Panc1 (cell line): ENCODE results near the gene CTNND2. TPM values are rescaled to one million over a fixed set of nuclear protein-coding genes. Genes with fewer than 3 reads are reported as not detected.

ENCODE experiments used
- ATAC-seq: fragments of 200-7000 bp; cut with Tn5 transposase; 2 replicates; pipeline ENCODE4 v1.9.1; 2020; ENCODE audit warnings: mild to moderate bottlenecking, moderate library complexity
- BruUV-seq: library from RNA; stranded (reverse); fragments of 400-500 nt; replicated peaks from 2 replicates; lab custom pipeline; 2021; lab: Mats Ljungman, UMichigan
- CTCF ChIA-PET: fragments of 300-600 bp; sonication (Branson Sonifier 250); formaldehyde crosslinking; loops from one replicate; lab custom pipeline; 2022; ENCODE audit warnings: antibody characterized with exemption; lab: Charles Lee
- POLR2A ChIA-PET: fragments of 300-600 bp; sonication (Branson Sonifier 250); formaldehyde crosslinking; loops from one replicate; lab custom pipeline; 2022; ENCODE audit warnings: antibody characterized with exemption; lab: Charles Lee
- DNase-seq: peaks from one replicate; pipeline ENCODE4 v3.0.0-alpha.2; 2010; ENCODE audit warnings: low read depth, low spot score
- H3K27ac ChIP-seq: 2 replicates; pipeline ENCODE4 v1.5.1; 2011; ENCODE audit warnings: mild to moderate bottlenecking, low read length, inconsistent platforms
- H3K27me3 ChIP-seq: fragments of 200-500 bp; sonication (Bioruptor generic); 2 replicates; pipeline ENCODE4 v1.6.0; 2014; ENCODE audit warnings: low read length, inconsistent platforms; ENCODE audit not compliant: control insufficient read depth, insufficient read depth
- H3K36me3 ChIP-seq: fragments of 200-500 bp; sonication (Bioruptor generic); 2 replicates; pipeline ENCODE4 v1.5.1; 2014; ENCODE audit warnings: inconsistent platforms, mild to moderate bottlenecking, low read length, moderate library complexity; ENCODE audit not compliant: control insufficient read depth, insufficient read depth
- H3K4me1 ChIP-seq: 2 replicates; pipeline ENCODE4 v1.5.1; 2011; ENCODE audit warnings: inconsistent platforms, mild to moderate bottlenecking, low read length, moderate library complexity; ENCODE audit not compliant: control insufficient read depth, insufficient read depth
- H3K4me3 ChIP-seq, 2 experiments: 2 replicates each; pipeline ENCODE4 v1.5.1; 2011 to 2012; ENCODE audit warnings: low read depth in 2 of 2, low read length in 2 of 2, mild to moderate bottlenecking in 2 of 2, inconsistent platforms in 1 of 2, moderate library complexity in 1 of 2
- H3K9me3 ChIP-seq: fragments of 200-500 bp; sonication (Bioruptor generic); 2 replicates; pipeline ENCODE4 v1.5.1; 2014; ENCODE audit warnings: low read depth, mild to moderate bottlenecking, inconsistent platforms, low read length, moderate library complexity; ENCODE audit not compliant: control insufficient read depth, insufficient read depth
- CTCF ChIP-seq: fragments of 450-650 bp; IDR thresholded peaks from 2 replicates; pipeline ENCODE4 v1.5.1; 2017; ENCODE audit warnings: mild to moderate bottlenecking
- POLR2AphosphoS5 ChIP-seq: IDR thresholded peaks from 2 replicates; pipeline ENCODE4 v1.6.1; 2012; ENCODE audit warnings: mild to moderate bottlenecking, low read depth, low read length, moderate library complexity
- SIN3A ChIP-seq: IDR thresholded peaks from 2 replicates; pipeline ENCODE4 v1.6.1; 2012; ENCODE audit warnings: low read depth, mild to moderate bottlenecking, low read length, moderate library complexity, borderline replicate concordance; ENCODE audit not compliant: insufficient read depth
- TCF7L2 ChIP-seq: IDR thresholded peaks from 2 replicates; pipeline ENCODE4 v1.6.1; 2011; ENCODE audit warnings: mild to moderate bottlenecking, low read depth, low read length, inconsistent platforms
- in situ Hi-C: cut with HindIII; loops from 2 replicates; pipeline ENCODE4 v1.10.0; 2016; ENCODE audit warnings: low sequenced_read_pairs, low pct_unique_long_range_greater_than_20kb
- intact Hi-C: fragments of 100-400 bp; cut with micrococcal nuclease; formaldehyde crosslinking; loops from one replicate; pipeline ENCODE4 v1.10.0; 2022; ENCODE audit not compliant: unreplicated experiment
- total RNA-seq: library from RNA; stranded (reverse); gene quantifications from one replicate; pipeline ENCODE4 v1.2.1, GENCODE V29; 2021; ENCODE audit not compliant: unreplicated experiment
- TF ChIP-seq, protein P1 (sequence below), 2 experiments: IDR thresholded peaks; 2 replicates each; pipeline ENCODE4 v1.6.1; 2011 to 2012; ENCODE audit warnings: low read depth in 2 of 2, control low read depth in 1 of 2, low read length in 1 of 2, mild to moderate bottlenecking in 1 of 2, moderate library complexity in 1 of 2; ENCODE audit not compliant: insufficient read depth in 1 of 2

The CTNND2 gene
- total RNA-seq, 1 experiment from 2014 or later: 1.0 TPM

DNA sequence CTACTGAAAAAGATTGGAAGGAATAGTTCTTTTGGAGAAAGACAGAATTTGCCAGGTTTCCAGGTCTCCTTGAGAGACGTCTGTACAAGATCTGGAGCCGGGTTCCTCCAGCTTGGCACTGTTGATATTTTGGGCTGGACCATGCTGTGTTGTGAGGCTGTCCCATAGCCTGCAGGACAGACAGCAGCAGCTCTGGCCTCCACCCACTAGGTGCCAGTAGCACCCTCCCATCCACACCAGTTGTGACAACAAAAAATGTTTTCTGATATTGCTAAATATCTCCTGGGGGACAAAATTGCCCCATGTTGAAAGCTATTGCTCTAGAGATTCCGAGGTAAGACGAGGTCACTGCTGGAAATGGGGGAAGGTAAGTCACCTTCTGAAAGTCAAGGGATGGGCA is 855.5 kb downstream of the CTNND2 start:
- ATAC-seq: peak; percentile 68; the same call in 1 of the 2 replicates
- no peaks in the 10 kb centered on the region for H3K36me3 ChIP-seq
- TF ChIP-seq SIN3A (no peak), POLR2AphosphoS5 (no peak), TCF7L2 (no peak), CTCF (peak; percentile 57)
- TF ChIP-seq, protein P1, sequence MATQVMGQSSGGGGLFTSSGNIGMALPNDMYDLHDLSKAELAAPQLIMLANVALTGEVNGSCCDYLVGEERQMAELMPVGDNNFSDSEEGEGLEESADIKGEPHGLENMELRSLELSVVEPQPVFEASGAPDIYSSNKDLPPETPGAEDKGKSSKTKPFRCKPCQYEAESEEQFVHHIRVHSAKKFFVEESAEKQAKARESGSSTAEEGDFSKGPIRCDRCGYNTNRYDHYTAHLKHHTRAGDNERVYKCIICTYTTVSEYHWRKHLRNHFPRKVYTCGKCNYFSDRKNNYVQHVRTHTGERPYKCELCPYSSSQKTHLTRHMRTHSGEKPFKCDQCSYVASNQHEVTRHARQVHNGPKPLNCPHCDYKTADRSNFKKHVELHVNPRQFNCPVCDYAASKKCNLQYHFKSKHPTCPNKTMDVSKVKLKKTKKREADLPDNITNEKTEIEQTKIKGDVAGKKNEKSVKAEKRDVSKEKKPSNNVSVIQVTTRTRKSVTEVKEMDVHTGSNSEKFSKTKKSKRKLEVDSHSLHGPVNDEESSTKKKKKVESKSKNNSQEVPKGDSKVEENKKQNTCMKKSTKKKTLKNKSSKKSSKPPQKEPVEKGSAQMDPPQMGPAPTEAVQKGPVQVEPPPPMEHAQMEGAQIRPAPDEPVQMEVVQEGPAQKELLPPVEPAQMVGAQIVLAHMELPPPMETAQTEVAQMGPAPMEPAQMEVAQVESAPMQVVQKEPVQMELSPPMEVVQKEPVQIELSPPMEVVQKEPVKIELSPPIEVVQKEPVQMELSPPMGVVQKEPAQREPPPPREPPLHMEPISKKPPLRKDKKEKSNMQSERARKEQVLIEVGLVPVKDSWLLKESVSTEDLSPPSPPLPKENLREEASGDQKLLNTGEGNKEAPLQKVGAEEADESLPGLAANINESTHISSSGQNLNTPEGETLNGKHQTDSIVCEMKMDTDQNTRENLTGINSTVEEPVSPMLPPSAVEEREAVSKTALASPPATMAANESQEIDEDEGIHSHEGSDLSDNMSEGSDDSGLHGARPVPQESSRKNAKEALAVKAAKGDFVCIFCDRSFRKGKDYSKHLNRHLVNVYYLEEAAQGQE (IDR thresholded peaks at IDR 0.05; ENCODE audit: insufficient read depth in 1 of 2, low read depth in 2 of 2, low read length in 1 of 2): no peak
- intact Hi-C loops (no loop called here), in situ Hi-C loops (no loop called here)
- CTCF ChIA-PET: no interaction called here
- POLR2A ChIA-PET: no interaction called here
- DNase-seq: no peak
- no peak overlapping the region for H3K4me3 ChIP-seq
- BruUV-seq: no TSS peak
- peaks cover 16% of the 10 kb centered on the region for H3K27me3 ChIP-seq
- H3K4me1 ChIP-seq: no peaks in the 10 kb centered on the region
- H3K9me3 ChIP-seq: no peaks in the 10 kb centered on the region
- H3K27ac ChIP-seq: no peak overlapping the region

DNA sequence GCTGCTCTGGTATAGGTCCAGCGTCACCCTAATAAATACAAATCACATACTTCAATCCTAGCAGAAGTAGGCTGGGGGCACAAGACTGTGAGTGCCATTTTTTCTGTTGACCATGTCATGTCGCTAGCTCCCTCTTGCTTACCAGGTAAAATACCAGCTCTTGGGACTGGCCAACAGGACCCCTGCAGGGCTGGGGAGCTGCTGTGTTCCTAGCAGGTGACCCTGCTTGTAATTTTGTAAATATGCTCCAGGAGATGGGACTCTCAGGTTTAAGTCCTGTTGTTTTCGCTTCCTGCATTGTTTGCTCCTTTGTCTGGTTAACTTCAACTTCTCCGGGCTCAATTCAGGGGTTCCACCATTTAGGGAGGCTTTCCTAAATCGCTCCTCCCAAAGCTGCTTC is 856.6 kb downstream of the CTNND2 start:
- H3K4me3 ChIP-seq: no peak overlapping the region
- no TSS peak for BruUV-seq
- intact Hi-C loops (no loop called here), in situ Hi-C loops (no loop called here)
- ATAC-seq (no peak), DNase-seq (no peak)
- H3K9me3 ChIP-seq: no peaks in the 10 kb centered on the region
- peaks cover 15% of the 10 kb centered on the region for H3K27me3 ChIP-seq
- ChIA-PET CTCF (no interaction called here), POLR2A (no interaction called here)
- H3K27ac ChIP-seq: no peak overlapping the region
- TF ChIP-seq, protein P1 (IDR thresholded peaks at IDR 0.05; ENCODE audit: insufficient read depth in 1 of 2, low read depth in 2 of 2, low read length in 1 of 2): no peak
- TF ChIP-seq POLR2AphosphoS5 (no peak), CTCF (no peak), SIN3A (no peak), TCF7L2 (no peak)
- no peaks in the 10 kb centered on the region for H3K4me1 ChIP-seq
- no peaks in the 10 kb centered on the region for H3K36me3 ChIP-seq
